ENCODE measurements around the gene C19orf33. TPM values are rescaled to one million over a fixed set of nuclear protein-coding genes. Genes with fewer than 3 reads are reported as not detected.

Gene C19orf33
- total RNA-seq, 1 experiment from 2014 or later: 135 TPM

DNA sequence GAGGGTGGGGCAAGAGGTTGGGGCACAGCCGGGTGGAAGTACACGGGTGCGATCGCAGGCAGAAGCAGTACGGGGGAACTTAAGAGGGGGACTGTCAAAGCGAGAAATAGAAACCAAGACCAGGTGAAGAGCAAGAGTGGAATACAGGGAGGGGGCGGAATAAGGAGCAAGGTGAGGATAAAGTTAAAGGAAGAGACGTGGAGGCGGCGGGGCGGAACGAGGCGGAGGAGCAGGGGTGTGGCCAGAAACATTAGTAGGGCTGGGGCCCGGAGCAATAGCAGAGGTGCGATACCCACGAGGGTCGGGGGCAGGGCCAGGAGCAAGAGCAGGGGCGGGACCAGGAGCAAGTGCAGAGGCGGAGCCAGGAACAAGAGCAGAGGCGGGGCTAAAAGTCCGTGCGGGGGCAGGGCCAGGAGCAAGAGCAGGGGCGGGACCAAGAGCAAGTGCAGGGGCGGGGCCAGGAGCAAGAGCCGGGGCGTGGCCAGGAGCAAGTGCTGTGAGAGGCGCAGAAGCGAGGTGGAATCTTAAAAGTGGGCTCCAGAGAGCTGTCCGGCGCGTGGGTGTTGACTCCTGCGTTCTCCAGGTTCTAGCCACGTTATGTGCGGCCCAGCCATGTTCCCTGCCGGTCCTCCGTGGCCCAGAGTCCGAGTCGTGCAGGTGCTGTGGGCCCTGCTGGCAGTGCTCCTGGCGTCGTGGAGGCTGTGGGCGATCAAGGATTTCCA lies 32.7 kb downstream of the C19orf33 start:
- Histone ChIP-seq H3K27me3 (ENCODE audit: insufficient read depth, low read length) (no peaks in the 10 kb centered on the region), H3K9me2 (ENCODE audit: insufficient read depth) (no peaks in the 10 kb centered on the region), H3K9me3 (ENCODE audit: control insufficient read depth in 1 of 2, insufficient read depth in 1 of 2, low read depth in 1 of 2, low read length in 2 of 2) (no peaks in the 10 kb centered on the region), H3K4me1 (ENCODE audit: control insufficient read depth in 1 of 2, insufficient read depth in 2 of 2, low read length in 2 of 2) (peaks cover 8 to 26% of the 10 kb centered on the region in 2 experiments), H2AFZ (ENCODE audit: low read depth, low read length, poor library complexity, severe bottlenecking) (peak overlapping the region; percentile 5), H3K9ac (ENCODE audit: low read length) (peak overlapping the region; percentile 56), H3K4me2 (ENCODE audit: low read length) (peak overlapping the region; percentile 84), H3K27ac (ENCODE audit: low read depth, low read length) (peak overlapping the region; percentile 71), H3K36me3 (ENCODE audit: control insufficient read depth in 1 of 2, insufficient read depth in 2 of 2, low read length in 2 of 2) (no peaks in the 10 kb centered on the region), H4K20me1 (ENCODE audit: insufficient read depth) (no peaks in the 10 kb centered on the region), H3K4me3 (replicated peaks in 1 of 2; ENCODE audit: low read depth in 1 of 2, low read length in 2 of 2) (peak overlapping the region; percentile 66 to 77), H3K79me2 (ENCODE audit: insufficient read depth, low read length) (no peaks in the 10 kb centered on the region)
- DNase-seq (ENCODE audit: low read depth, low spot score) (peak; percentile 93), ATAC-seq (peak; percentile 75)
- ChIA-PET POLR2A (interaction anchor here (1.5 kb wide), 1 partner anchor 38 kb away, joined by 8 read pairs; the partner anchor contains the start of gene PSMD8), RAD21 (ENCODE audit: low non-redundant PET in 1 of 2, low total read pairs in 2 of 2, uncharacterized antibody in 2 of 2, unreplicated experiment in 2 of 2) (interaction anchor here in 1 of 2 experiments (1.0 to 1.3 kb wide), 2 partner anchors 38 to 93 kb away, joined by 4 read pairs; partner anchors contain the start of gene PSMD8), CTCF (interaction anchor here (0.9 to 2.9 kb wide), 7 partner anchors 37 to 437 kb away, joined by 3 to 40 read pairs (median 3); partner anchors contain the start of genes FAM98C, GGN and PSMD8)
- TF ChIP-seq CEBPB (IDR thresholded peaks at IDR 0.05; ENCODE audit: low read depth) (no peak), EGR1 (IDR thresholded peaks at IDR 0.05; ENCODE audit: low read depth) (peak; percentile 70), POLR2AphosphoS5 (IDR thresholded peaks at IDR 0.05; ENCODE audit: low read depth, low read length) (peak; percentile 58), RAD21 (IDR thresholded peaks at IDR 0.05; ENCODE audit: low read depth) (no peak)
- TF ChIP-seq, protein P1, sequence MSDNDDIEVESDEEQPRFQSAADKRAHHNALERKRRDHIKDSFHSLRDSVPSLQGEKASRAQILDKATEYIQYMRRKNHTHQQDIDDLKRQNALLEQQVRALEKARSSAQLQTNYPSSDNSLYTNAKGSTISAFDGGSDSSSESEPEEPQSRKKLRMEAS (IDR thresholded peaks at IDR 0.05): peak; percentile 85
- TF ChIP-seq, protein P2, sequence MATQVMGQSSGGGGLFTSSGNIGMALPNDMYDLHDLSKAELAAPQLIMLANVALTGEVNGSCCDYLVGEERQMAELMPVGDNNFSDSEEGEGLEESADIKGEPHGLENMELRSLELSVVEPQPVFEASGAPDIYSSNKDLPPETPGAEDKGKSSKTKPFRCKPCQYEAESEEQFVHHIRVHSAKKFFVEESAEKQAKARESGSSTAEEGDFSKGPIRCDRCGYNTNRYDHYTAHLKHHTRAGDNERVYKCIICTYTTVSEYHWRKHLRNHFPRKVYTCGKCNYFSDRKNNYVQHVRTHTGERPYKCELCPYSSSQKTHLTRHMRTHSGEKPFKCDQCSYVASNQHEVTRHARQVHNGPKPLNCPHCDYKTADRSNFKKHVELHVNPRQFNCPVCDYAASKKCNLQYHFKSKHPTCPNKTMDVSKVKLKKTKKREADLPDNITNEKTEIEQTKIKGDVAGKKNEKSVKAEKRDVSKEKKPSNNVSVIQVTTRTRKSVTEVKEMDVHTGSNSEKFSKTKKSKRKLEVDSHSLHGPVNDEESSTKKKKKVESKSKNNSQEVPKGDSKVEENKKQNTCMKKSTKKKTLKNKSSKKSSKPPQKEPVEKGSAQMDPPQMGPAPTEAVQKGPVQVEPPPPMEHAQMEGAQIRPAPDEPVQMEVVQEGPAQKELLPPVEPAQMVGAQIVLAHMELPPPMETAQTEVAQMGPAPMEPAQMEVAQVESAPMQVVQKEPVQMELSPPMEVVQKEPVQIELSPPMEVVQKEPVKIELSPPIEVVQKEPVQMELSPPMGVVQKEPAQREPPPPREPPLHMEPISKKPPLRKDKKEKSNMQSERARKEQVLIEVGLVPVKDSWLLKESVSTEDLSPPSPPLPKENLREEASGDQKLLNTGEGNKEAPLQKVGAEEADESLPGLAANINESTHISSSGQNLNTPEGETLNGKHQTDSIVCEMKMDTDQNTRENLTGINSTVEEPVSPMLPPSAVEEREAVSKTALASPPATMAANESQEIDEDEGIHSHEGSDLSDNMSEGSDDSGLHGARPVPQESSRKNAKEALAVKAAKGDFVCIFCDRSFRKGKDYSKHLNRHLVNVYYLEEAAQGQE (IDR thresholded peaks at IDR 0.05; ENCODE audit: low read depth): no peak
- TF ChIP-seq, protein P3, sequence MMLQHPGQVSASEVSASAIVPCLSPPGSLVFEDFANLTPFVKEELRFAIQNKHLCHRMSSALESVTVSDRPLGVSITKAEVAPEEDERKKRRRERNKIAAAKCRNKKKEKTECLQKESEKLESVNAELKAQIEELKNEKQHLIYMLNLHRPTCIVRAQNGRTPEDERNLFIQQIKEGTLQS (IDR thresholded peaks at IDR 0.05): no peak
- intact Hi-C loops (cut with micrococcal nuclease): loop anchor here (1.0 kb wide), 1 partner anchor 38 kb away; the partner anchor contains the start of gene PSMD8
- no TSS peak for BruUV-seq (replicated peaks)
